MM.1S (cell line): Measurements from ENCODE around the gene ZIC2.

ENCODE experiments used
- DNase-seq: peaks from one replicate; pipeline ENCODE4 v3.0.0-alpha.2; 2015
- H2AFZ ChIP-seq: fragments of 300-600 bp; sonication (generic); 2 replicates; pipeline ENCODE4 v1.6.0; 2016; ENCODE audit warnings: antibody characterized with exemption, low read length
- H3F3A ChIP-seq: fragments of 300-600 bp; sonication (generic); 2 replicates; pipeline ENCODE4 v1.6.1; 2016; ENCODE audit warnings: mild to moderate bottlenecking, antibody characterized with exemption, low read length, moderate library complexity, mixed read lengths; ENCODE audit not compliant: insufficient read depth
- H3K27ac ChIP-seq: fragments of 300-600 bp; sonication (generic); 2 replicates; pipeline ENCODE4 v1.5.1; 2016; ENCODE audit warnings: mild to moderate bottlenecking, low read length
- H3K27me3 ChIP-seq: fragments of 300-600 bp; sonication (generic); replicated peaks from 2 replicates; pipeline ENCODE4 v1.6.0; 2016; ENCODE audit warnings: low read length; ENCODE audit not compliant: insufficient read depth
- H3K36me3 ChIP-seq: fragments of 300-600 bp; sonication (generic); replicated peaks from 2 replicates; pipeline ENCODE4 v1.6.1; 2016; ENCODE audit warnings: mild to moderate bottlenecking, low read length, mixed read lengths; ENCODE audit not compliant: insufficient read depth
- H3K4me1 ChIP-seq: fragments of 300-600 bp; sonication (generic); 2 replicates; pipeline ENCODE4 v1.6.1; 2016; ENCODE audit warnings: low read length, mixed read lengths
- H3K4me2 ChIP-seq: fragments of 300-600 bp; sonication (generic); 2 replicates; pipeline ENCODE4 v1.6.0; 2016; ENCODE audit warnings: low read depth, low read length
- H3K4me3 ChIP-seq: fragments of 300-600 bp; sonication (generic); 2 replicates; pipeline ENCODE4 v1.5.1; 2016; ENCODE audit warnings: low read length, mixed read lengths
- H3K79me2 ChIP-seq: fragments of 300-600 bp; sonication (generic); 2 replicates; pipeline ENCODE4 v1.6.1; 2016; ENCODE audit warnings: mixed run types, low read length, mixed read lengths
- H3K9ac ChIP-seq: fragments of 300-600 bp; sonication (generic); 2 replicates; pipeline ENCODE4 v1.6.1; 2016; ENCODE audit warnings: low read length, mixed read lengths
- H3K9me2 ChIP-seq: fragments of 300-600 bp; sonication (generic); replicated peaks from 2 replicates; pipeline ENCODE4 v1.6.1; 2016; ENCODE audit warnings: mild to moderate bottlenecking, low read length, mixed read lengths; ENCODE audit not compliant: insufficient read depth
- H3K9me3 ChIP-seq: fragments of 300-600 bp; sonication (generic); replicated peaks from 2 replicates; pipeline ENCODE4 v1.6.1; 2016; ENCODE audit warnings: mild to moderate bottlenecking, low read length, mixed read lengths; ENCODE audit not compliant: insufficient read depth
- H4K20me1 ChIP-seq: fragments of 300-600 bp; sonication (generic); 2 replicates; pipeline ENCODE4 v1.6.1; 2016; ENCODE audit warnings: mild to moderate bottlenecking, low read length, moderate library complexity, mixed read lengths; ENCODE audit not compliant: insufficient read depth
- EZH2 ChIP-seq: fragments of 300-600 bp; sonication (generic); optimal IDR thresholded peaks from 2 replicates; pipeline ENCODE3; 2017; ENCODE audit warnings: low read depth, mild to moderate bottlenecking, antibody characterized with exemption, low read length, mixed read lengths
- EZH2phosphoT487 ChIP-seq: fragments of 300-600 bp; sonication (generic); IDR thresholded peaks from 2 replicates; pipeline ENCODE4 v1.6.1; 2018; ENCODE audit warnings: antibody characterized with exemption, low read length
- TF ChIP-seq, protein P1 (sequence below): fragments of 300-600 bp; sonication (generic); IDR thresholded peaks from 2 replicates; pipeline ENCODE4 v1.5.1; 2016; ENCODE audit warnings: antibody characterized with exemption, low read length, mixed read lengths

ZIC2 gene

DNA sequence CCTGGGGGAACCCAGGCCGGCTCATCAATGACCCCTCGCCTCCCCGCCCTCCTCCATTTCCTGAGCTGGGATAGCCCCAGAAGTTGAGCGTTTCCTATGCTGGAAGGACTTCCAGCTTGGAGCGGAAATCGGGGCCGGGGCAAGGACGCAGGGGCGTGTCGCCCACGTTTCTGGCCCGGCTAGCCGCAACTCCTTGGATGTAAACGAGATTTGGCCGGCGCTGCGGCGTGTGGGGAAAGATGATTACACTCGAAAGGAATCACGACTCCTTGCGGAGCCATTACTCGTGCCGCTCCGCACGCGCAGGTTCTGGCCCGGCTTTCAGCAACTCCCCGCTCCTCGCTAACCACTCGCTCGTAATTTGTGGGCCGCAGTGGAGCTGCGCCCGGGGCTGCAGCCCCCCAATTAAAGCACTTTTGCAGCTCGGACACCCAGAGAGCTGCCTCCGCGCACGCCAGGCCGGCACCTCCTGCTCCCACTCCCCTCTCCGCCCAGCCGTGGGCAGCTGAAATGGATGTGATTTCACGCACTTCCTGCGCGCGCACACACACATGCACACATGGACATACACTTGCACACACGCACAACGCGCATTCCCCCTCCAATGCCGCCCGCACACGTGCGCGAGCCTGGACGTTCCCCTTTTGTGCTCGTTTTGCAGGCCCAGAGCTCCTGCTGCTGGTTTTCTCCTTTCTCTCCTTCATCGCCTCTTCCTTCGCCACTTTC, 25.7 kb upstream of the ZIC2 start:
- Histone ChIP-seq H3K9me2 (no peaks in the 10 kb centered on the region), H3F3A (no peaks in the 10 kb centered on the region), H3K9ac (no peak overlapping the region), H3K4me3 (no peak overlapping the region), H3K4me1 (no peaks in the 10 kb centered on the region), H3K4me2 (no peak overlapping the region), H4K20me1 (no peaks in the 10 kb centered on the region), H3K27me3 (peaks cover 9% of the 10 kb centered on the region; the same call in 1 of the 2 replicates), H3K79me2 (no peaks in the 10 kb centered on the region), H2AFZ (no peak overlapping the region), H3K27ac (no peak overlapping the region), H3K9me3 (no peaks in the 10 kb centered on the region), H3K36me3 (no peaks in the 10 kb centered on the region)
- DNase-seq: no peak
- TF ChIP-seq EZH2phosphoT487: no peak
- TF ChIP-seq, protein P1, sequence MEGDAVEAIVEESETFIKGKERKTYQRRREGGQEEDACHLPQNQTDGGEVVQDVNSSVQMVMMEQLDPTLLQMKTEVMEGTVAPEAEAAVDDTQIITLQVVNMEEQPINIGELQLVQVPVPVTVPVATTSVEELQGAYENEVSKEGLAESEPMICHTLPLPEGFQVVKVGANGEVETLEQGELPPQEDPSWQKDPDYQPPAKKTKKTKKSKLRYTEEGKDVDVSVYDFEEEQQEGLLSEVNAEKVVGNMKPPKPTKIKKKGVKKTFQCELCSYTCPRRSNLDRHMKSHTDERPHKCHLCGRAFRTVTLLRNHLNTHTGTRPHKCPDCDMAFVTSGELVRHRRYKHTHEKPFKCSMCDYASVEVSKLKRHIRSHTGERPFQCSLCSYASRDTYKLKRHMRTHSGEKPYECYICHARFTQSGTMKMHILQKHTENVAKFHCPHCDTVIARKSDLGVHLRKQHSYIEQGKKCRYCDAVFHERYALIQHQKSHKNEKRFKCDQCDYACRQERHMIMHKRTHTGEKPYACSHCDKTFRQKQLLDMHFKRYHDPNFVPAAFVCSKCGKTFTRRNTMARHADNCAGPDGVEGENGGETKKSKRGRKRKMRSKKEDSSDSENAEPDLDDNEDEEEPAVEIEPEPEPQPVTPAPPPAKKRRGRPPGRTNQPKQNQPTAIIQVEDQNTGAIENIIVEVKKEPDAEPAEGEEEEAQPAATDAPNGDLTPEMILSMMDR: no peak
- no peak for TF ChIP-seq EZH2

DNA sequence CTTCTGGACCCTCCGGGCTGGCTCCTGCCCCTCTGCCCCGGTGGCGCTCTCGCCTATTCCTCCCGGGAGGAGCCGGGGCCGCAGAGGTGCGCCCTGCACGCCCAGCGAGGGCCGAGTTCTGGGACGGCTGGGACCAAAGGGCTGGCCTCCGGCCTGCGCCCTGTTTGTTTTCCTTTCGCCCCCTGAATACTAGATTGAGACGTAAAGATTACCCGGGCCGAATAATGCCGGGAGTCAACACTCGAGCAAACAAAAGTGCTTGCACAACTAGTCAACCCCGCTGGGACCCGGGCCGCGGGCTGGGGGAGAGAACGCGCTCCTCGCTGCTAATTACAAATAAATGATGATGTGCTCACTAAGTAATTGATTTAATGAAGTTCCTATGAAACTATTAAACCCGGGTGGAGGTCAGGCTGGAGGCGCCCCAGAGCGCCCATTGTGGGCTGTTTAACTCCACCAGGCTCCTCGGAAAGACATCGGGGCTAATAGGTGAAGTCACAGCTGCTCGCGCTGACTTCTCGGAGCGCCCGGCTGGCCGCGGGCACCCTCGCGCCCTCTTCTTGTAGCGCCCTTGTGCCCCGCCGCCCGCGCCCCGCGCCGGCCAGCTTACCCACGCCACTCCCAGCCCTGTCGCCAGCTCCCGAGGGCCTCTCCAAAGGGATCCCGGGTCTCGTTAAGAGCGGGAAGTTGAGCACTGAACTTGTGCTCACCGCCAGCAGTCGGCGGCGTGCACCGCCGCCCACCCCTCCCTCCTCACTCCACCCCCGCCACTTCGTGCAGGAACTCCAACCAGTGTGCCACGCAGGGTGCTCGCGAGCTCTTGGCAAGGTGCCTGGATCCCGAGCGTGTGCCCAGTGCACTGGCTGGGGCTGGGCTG, 24.9 kb upstream of the ZIC2 start:
- Histone ChIP-seq H3K9me2 (no peaks in the 10 kb centered on the region), H3K4me2 (no peak overlapping the region), H2AFZ (no peak overlapping the region), H3K9ac (no peak overlapping the region), H3F3A (no peaks in the 10 kb centered on the region), H3K79me2 (no peaks in the 10 kb centered on the region), H3K9me3 (no peaks in the 10 kb centered on the region), H3K4me3 (no peak overlapping the region), H3K36me3 (no peaks in the 10 kb centered on the region), H4K20me1 (no peaks in the 10 kb centered on the region), H3K4me1 (no peaks in the 10 kb centered on the region), H3K27me3 (peaks cover 9% of the 10 kb centered on the region; the same call in 1 of the 2 replicates), H3K27ac (no peak overlapping the region)
- TF ChIP-seq, protein P1: no peak
- TF ChIP-seq EZH2phosphoT487 (no peak), EZH2 (no peak)
- DNase-seq: no peak

DNA sequence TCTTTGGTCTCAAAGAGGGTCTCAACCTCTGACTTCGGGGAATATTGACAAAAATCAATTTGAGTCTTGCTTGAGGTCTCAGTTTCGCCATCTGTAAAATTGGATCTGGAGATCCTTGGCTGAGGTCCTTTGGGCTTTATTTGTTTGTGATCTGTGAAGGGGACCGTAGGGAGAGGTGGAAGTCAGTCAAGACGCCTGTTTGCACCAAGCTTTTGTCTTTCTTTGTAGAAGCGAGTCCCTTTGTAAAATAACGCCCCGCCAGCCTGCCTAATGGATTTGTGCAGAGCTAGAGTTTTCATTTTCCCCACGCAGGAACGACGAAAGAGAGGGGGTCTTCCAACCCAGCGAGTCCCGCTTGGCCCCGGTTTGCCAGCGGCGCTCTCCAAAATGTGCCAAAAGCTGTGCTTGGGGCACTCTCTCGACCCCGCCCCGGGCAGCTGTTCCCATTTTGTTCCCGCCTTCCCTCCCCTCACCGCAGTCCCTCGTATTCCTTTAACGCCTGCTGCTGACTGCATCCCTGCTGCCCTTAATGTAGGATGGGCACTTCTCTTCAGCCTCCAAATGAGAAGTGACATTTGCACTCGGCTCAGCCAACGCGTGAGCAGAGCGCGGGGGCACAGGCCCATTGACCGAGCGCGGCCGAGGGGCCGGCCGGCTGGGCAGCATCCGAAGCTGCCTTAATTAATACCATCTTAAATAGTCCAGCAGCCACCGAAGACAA, 23.0 kb upstream of the ZIC2 start:
- Histone ChIP-seq H3K36me3 (no peaks in the 10 kb centered on the region), H3F3A (no peaks in the 10 kb centered on the region), H3K4me2 (no peak overlapping the region), H3K27me3 (peaks cover 9% of the 10 kb centered on the region; the same call in 1 of the 2 replicates), H2AFZ (no peak overlapping the region), H3K79me2 (no peaks in the 10 kb centered on the region), H3K4me1 (no peaks in the 10 kb centered on the region), H3K9me2 (no peaks in the 10 kb centered on the region), H3K9ac (no peak overlapping the region), H3K9me3 (no peaks in the 10 kb centered on the region), H3K4me3 (no peak overlapping the region), H3K27ac (no peak overlapping the region), H4K20me1 (no peaks in the 10 kb centered on the region)
- DNase-seq: no peak
- no peak for TF ChIP-seq EZH2phosphoT487
- TF ChIP-seq EZH2: no peak
- TF ChIP-seq, protein P1: no peak
